MM.1S (cell line): Measurements from ENCODE around the gene STON2.

Experiments used
- DNase-seq: peaks from one replicate; pipeline ENCODE4 v3.0.0-alpha.2; 2015
- H2AFZ ChIP-seq: fragments of 300-600 bp; sonication (generic); 2 replicates; pipeline ENCODE4 v1.6.0; 2016; ENCODE audit warnings: antibody characterized with exemption, low read length
- H3F3A ChIP-seq: fragments of 300-600 bp; sonication (generic); 2 replicates; pipeline ENCODE4 v1.6.1; 2016; ENCODE audit warnings: mild to moderate bottlenecking, antibody characterized with exemption, low read length, moderate library complexity, mixed read lengths; ENCODE audit not compliant: insufficient read depth
- H3K27ac ChIP-seq: fragments of 300-600 bp; sonication (generic); 2 replicates; pipeline ENCODE4 v1.5.1; 2016; ENCODE audit warnings: mild to moderate bottlenecking, low read length
- H3K27me3 ChIP-seq: fragments of 300-600 bp; sonication (generic); replicated peaks from 2 replicates; pipeline ENCODE4 v1.6.0; 2016; ENCODE audit warnings: low read length; ENCODE audit not compliant: insufficient read depth
- H3K36me3 ChIP-seq: fragments of 300-600 bp; sonication (generic); replicated peaks from 2 replicates; pipeline ENCODE4 v1.6.1; 2016; ENCODE audit warnings: mild to moderate bottlenecking, low read length, mixed read lengths; ENCODE audit not compliant: insufficient read depth
- H3K4me1 ChIP-seq: fragments of 300-600 bp; sonication (generic); 2 replicates; pipeline ENCODE4 v1.6.1; 2016; ENCODE audit warnings: low read length, mixed read lengths
- H3K4me2 ChIP-seq: fragments of 300-600 bp; sonication (generic); 2 replicates; pipeline ENCODE4 v1.6.0; 2016; ENCODE audit warnings: low read depth, low read length
- H3K4me3 ChIP-seq: fragments of 300-600 bp; sonication (generic); 2 replicates; pipeline ENCODE4 v1.5.1; 2016; ENCODE audit warnings: low read length, mixed read lengths
- H3K79me2 ChIP-seq: fragments of 300-600 bp; sonication (generic); 2 replicates; pipeline ENCODE4 v1.6.1; 2016; ENCODE audit warnings: mixed run types, low read length, mixed read lengths
- H3K9ac ChIP-seq: fragments of 300-600 bp; sonication (generic); 2 replicates; pipeline ENCODE4 v1.6.1; 2016; ENCODE audit warnings: low read length, mixed read lengths
- H3K9me2 ChIP-seq: fragments of 300-600 bp; sonication (generic); replicated peaks from 2 replicates; pipeline ENCODE4 v1.6.1; 2016; ENCODE audit warnings: mild to moderate bottlenecking, low read length, mixed read lengths; ENCODE audit not compliant: insufficient read depth
- H3K9me3 ChIP-seq: fragments of 300-600 bp; sonication (generic); replicated peaks from 2 replicates; pipeline ENCODE4 v1.6.1; 2016; ENCODE audit warnings: mild to moderate bottlenecking, low read length, mixed read lengths; ENCODE audit not compliant: insufficient read depth
- H4K20me1 ChIP-seq: fragments of 300-600 bp; sonication (generic); 2 replicates; pipeline ENCODE4 v1.6.1; 2016; ENCODE audit warnings: mild to moderate bottlenecking, low read length, moderate library complexity, mixed read lengths; ENCODE audit not compliant: insufficient read depth
- EZH2 ChIP-seq: fragments of 300-600 bp; sonication (generic); optimal IDR thresholded peaks from 2 replicates; pipeline ENCODE3; 2017; ENCODE audit warnings: low read depth, mild to moderate bottlenecking, antibody characterized with exemption, low read length, mixed read lengths
- EZH2phosphoT487 ChIP-seq: fragments of 300-600 bp; sonication (generic); IDR thresholded peaks from 2 replicates; pipeline ENCODE4 v1.6.1; 2018; ENCODE audit warnings: antibody characterized with exemption, low read length
- TF ChIP-seq, protein P1 (sequence below): fragments of 300-600 bp; sonication (generic); IDR thresholded peaks from 2 replicates; pipeline ENCODE4 v1.5.1; 2016; ENCODE audit warnings: antibody characterized with exemption, low read length, mixed read lengths

STON2 gene

DNA sequence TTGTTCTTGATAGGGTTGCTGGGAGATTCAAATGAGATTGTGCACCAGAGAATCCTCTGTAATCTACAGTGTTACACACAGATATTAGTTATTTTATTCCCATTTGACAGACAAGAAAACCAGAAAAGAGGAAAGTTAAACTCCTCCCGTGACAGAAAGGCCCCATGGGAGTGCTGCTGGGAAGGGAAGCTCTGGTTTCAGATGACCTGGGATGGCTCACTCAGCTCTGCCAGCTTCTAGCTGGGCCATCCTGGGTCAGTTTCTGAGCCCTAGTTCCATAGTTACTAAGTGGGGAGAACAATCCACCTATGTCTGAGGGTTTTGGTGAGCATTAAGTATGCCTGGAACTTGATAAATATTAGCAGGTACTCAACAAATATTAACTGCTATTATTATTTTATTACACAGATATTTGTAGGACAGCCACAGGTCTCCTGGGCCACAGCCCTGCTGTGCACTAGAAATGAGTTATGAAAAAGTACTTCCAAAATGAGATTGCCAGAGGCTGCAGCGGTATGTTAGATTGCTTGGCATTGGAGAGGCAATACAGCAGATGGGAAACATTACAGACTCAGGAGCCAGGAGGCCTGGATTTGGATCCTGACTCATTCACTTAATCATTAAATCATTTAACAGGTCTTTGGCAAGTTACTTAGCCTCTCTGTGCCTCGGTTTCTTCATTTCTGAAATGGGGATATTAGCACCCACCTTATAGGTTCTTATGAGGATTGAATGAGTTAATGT is 47.1 kb upstream of the STON2 start:
- Histone ChIP-seq H3K36me3 (no peaks in the 10 kb centered on the region), H2AFZ (no peak overlapping the region), H3K27ac (no peak overlapping the region), H3K9me3 (no peaks in the 10 kb centered on the region), H3K79me2 (no peaks in the 10 kb centered on the region), H3K4me1 (no peaks in the 10 kb centered on the region), H3K4me3 (no peak overlapping the region), H3K4me2 (no peak overlapping the region), H3K9ac (no peak overlapping the region), H4K20me1 (no peaks in the 10 kb centered on the region), H3K27me3 (no peaks in the 10 kb centered on the region), H3F3A (no peaks in the 10 kb centered on the region), H3K9me2 (no peaks in the 10 kb centered on the region)
- TF ChIP-seq, protein P1, sequence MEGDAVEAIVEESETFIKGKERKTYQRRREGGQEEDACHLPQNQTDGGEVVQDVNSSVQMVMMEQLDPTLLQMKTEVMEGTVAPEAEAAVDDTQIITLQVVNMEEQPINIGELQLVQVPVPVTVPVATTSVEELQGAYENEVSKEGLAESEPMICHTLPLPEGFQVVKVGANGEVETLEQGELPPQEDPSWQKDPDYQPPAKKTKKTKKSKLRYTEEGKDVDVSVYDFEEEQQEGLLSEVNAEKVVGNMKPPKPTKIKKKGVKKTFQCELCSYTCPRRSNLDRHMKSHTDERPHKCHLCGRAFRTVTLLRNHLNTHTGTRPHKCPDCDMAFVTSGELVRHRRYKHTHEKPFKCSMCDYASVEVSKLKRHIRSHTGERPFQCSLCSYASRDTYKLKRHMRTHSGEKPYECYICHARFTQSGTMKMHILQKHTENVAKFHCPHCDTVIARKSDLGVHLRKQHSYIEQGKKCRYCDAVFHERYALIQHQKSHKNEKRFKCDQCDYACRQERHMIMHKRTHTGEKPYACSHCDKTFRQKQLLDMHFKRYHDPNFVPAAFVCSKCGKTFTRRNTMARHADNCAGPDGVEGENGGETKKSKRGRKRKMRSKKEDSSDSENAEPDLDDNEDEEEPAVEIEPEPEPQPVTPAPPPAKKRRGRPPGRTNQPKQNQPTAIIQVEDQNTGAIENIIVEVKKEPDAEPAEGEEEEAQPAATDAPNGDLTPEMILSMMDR: no peak
- TF ChIP-seq EZH2 (no peak), EZH2phosphoT487 (no peak)
- no peak for DNase-seq

DNA sequence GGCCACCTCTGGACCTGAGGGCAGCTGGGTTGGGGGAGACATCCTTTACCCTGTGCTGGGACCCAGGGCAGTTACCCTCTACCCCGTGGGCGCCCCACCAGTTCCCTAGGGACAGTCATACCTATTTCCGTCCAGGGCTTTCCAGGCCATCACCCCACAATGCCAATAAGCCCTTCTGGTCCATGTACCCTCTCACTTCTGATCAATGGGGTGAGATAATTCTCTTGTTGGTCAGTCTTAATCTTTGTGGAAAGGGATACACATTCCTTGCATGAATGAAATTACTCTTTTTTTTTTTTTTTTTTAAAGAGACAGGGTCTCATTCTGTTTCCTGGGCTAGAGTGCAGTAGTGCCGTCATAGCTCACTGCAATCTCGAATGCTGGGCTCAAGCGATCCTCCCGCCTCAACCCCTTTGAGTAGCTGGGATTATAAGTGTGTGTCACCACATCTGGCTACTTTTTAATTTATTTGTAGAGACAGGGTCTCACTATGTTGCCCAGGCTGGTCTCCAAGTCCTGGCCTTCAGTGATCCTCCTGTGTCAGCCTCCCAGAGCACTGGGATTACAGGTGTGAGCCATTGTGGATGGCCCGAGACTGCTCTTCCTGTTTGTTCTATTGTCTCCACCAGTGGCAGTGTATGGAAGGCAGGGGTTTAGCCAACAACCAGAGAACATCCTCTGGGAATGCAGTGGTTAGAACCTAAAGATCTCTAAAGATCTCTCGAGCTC is 46.3 kb upstream of the STON2 start:
- Histone ChIP-seq H4K20me1 (no peaks in the 10 kb centered on the region), H3K4me1 (no peaks in the 10 kb centered on the region), H3K36me3 (no peaks in the 10 kb centered on the region), H3F3A (no peaks in the 10 kb centered on the region), H3K27me3 (no peaks in the 10 kb centered on the region), H3K27ac (no peak overlapping the region), H3K9me3 (no peaks in the 10 kb centered on the region), H3K9ac (no peak overlapping the region), H2AFZ (no peak overlapping the region), H3K4me3 (no peak overlapping the region), H3K79me2 (no peaks in the 10 kb centered on the region), H3K4me2 (no peak overlapping the region), H3K9me2 (no peaks in the 10 kb centered on the region)
- TF ChIP-seq, protein P1: no peak
- TF ChIP-seq EZH2phosphoT487 (no peak), EZH2 (no peak)
- no peak for DNase-seq

DNA sequence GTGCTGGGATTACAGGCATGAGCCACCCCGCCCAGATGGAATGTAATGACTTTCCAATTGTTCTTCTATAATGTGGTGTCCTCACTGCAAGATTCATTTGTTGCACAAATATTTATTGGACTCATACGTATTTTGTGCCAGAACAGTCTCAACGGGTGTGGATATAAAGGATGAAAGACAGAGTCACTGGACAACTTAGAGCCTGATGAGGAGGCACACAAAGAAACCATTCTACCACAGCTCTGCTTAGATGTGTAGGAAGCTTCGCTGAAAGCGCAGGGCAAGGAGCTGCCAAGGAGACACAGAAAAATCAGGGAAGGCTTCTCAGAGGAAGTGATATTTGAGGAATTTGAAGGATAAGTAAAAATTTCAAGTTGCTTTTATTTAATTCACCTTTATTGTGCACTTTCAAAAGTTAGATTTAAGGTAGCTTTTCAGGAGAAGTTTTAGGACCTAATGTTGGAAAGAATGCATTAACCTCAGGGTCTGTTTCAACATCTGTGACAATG is 41.6 kb upstream of the STON2 start:
- Histone ChIP-seq H3K79me2 (no peaks in the 10 kb centered on the region), H3K9me2 (no peaks in the 10 kb centered on the region), H3K36me3 (no peaks in the 10 kb centered on the region), H2AFZ (no peak overlapping the region), H3K27me3 (no peaks in the 10 kb centered on the region), H3K4me1 (0 out of 2 replicates have a peak, but pooled peaks cover 2% of the 10 kb centered on the region), H3K4me3 (no peak overlapping the region), H3K9me3 (no peaks in the 10 kb centered on the region), H3K9ac (no peak overlapping the region), H3K4me2 (no peak overlapping the region), H3K27ac (no peak overlapping the region), H3F3A (no peaks in the 10 kb centered on the region), H4K20me1 (no peaks in the 10 kb centered on the region)
- no peak for DNase-seq
- TF ChIP-seq, protein P1: no peak
- TF ChIP-seq EZH2phosphoT487 (no peak), EZH2 (no peak)
